NCI-H1436 (cell line): Measurements from ENCODE around the gene CACNA1I.

ENCODE experiments used
- DNase-seq: peaks from one replicate; lab custom pipeline; 2025; lab: John Stamatoyannopoulos, UW

The CACNA1I gene

DNA sequence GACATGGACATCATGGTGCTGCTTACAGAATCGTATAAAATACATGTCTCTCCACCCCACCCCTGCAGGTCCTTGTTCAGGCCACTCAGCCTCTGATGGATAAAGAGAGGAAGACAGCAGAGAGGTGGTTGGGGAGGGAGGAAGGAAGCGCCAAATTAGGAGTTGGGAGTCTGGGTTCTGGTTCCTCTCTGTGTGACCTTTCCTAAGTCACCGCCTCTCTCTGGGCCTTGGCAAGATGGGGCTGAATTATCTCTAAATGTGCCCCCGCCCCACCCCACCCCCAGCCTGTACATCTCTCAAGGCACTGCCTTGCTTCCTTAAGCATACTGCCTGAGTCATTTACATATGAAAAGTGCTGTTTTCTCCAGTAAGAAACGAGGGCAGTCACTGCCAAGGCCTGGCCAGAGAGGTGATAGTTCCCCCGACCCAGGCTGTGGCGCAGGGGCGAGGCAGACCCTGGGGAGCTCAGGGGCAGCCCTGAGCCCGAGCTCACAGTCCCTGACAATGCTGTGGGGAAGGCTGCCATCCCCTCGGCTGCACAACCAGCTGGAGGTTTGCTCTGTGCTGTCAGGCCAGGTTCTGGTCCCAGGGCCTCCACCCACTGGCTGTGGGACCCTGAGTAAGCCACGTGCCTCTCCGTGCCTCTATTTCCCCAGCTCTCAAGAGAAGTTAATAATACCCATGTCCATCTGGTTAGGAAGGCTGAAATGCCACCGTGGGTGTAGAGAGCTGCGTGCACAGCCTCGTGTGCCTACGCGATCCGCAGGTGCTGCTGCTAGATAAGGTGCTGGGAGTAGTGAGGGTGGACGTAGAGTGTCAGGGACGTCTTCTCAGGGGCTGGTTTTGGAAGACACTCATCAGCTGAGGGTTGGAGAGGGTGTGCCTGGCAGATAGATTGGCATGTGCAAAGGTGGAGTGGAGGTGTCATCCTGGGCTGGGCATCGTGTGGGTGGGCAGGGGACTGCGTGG is 55.3 kb downstream of the CACNA1I start:
- DNase-seq: no peak

GRCh38 chr22:39627208-39627607 is 56.7 kb downstream of the CACNA1I start:
- DNase-seq: no peak

- DNase-seq: no peak
These were observed 57.5 kb downstream of the CACNA1I start for GRCh38 chr22:39627865-39628562.

- DNase-seq: no peak
These were observed 58.1 kb downstream of the CACNA1I start for GRCh38 chr22:39628563-39629080.

GRCh38 chr22:39629851-39630250 is 59.3 kb downstream of the CACNA1I start:
- DNase-seq: no peak

DNA sequence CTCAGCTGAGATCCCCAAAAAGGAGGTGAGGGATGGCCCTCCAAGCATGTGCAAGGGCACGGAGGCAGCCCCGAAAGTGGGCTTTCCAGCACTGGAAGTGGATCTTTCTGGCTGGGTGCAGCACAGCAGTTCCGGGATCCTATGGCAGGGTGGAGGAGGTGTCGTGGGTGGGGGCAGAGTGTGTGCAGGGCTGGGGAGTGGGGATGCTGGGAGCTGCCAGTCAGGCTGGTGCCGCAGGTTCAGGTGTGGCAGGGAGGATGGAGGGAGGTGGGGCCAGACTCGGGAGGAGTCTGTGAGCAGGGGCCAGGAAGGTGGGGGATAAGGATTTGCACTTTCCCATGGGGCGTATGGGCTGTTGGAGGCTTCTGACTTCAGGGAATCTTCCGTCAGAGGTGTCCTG is 60.2 kb downstream of the CACNA1I start:
- DNase-seq: no peak

- DNase-seq: no peak
These were observed 61.1 kb downstream of the CACNA1I start for GRCh38 chr22:39631381-39632286.

GRCh38 chr22:39634530-39635405 is 64.2 kb downstream of the CACNA1I start:
- DNase-seq: no peak

- DNase-seq: no peak
These were observed 65.2 kb downstream of the CACNA1I start for GRCh38 chr22:39635719-39636118.

DNA sequence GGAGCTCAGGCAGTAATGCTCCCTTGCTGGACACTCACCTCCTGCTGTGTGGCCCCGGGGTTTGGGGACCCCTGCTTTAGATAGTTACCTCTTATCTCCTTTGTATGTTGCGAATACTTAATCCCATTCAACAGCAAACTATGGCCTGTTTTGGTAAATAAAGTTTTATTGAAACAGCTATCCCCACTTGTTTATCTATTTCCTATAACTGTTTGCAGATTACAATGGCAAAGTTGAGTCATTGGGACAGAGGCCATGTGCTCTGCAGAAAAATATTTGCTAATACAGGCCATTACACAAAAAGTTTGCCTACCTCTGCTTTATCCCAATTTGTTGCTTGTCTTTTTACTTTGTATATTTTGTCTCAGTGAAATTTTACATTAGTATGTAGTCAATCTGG is 68.4 kb downstream of the CACNA1I start:
- no peak for DNase-seq

- DNase-seq: no peak
These were observed 71.2 kb downstream of the CACNA1I start for GRCh38 chr22:39641660-39642310.

GRCh38 chr22:39643311-39644083 is 72.9 kb downstream of the CACNA1I start:
- DNase-seq: no peak

DNA sequence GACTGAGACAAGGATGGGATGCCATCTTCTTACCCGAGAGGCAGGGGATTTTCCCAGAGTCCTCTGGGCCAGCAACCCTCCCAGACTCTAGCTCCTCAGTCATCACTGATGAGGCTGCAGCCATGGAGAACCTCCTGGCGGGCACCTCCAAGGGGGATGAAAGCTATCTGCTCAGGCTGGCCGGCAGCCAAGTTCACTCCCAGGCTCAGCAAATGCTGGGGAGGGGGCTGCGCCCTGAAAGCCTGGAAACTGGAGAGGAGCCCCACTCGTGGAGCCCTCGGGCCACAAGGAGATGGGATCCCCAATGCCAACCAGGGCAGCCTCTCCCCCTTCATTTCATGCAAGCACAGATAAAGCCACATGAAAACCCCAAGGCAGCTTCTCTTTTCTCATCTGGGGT is 75.0 kb downstream of the CACNA1I start:
- no peak for DNase-seq

DNA sequence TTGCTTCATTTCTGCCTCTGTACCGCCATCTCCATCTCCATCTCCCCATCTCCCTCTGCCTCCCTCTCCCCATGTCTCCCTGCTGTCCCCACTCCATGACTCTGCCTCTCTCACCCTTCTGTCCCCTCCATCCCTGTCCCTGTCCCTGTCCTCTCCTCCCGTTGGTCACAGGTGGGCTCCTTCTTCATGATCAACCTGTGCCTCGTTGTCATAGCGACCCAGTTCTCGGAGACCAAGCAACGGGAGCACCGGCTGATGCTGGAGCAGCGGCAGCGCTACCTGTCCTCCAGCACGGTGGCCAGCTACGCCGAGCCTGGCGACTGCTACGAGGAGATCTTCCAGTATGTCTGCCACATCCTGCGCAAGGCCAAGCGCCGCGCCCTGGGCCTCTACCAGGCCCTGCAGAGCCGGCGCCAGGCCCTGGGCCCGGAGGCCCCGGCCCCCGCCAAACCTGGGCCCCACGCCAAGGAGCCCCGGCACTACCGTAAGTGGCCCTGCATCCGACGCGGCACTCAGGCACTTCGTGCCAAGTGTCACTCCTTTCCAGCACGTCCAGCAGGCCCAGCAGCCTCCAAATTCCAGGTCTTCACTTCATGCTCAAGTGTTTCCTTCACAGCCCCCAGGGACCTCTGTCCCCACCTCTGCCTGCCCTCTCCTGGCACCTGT is 76.0 kb downstream of the CACNA1I start:
- DNase-seq: no peak

DNA sequence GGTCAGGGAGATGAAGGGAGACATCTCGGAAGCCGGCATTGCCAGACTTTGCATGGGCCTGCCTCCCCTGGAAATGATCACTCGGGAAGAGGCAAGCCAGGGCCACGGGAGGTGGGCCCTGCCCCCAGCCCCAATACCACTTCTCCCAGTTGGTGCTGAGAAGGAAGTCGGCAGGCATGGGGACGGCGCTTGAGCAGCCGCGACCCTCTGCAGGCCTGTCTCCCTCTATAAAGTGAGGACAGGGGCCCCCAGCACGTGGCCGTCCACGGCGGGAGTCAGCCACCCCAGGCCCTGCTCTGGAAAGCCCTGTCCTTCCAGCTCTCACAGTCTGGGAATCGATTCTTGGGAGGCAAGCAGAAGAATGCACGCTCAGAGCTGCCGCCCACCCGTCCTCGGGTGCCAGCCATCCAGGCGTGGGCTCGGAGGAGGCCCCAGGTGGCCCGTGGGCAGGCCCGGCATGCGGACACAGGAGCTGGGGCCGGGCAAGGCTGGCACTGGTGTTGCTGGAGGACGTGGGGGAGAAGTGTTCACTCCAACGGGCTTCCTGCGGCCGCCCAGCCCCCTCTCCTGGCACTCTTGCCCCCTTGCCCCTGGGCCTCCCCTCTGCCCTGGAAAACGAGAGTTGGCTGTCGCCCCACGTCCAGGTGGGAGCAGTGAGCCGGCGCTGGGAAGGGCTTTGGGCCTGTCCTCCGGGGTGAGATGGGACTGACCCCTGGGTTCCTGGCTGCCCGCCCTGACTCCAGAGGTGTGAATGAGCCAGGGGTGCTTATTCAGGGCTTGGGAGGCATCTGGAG is 77.5 kb downstream of the CACNA1I start:
- no peak for DNase-seq

DNA sequence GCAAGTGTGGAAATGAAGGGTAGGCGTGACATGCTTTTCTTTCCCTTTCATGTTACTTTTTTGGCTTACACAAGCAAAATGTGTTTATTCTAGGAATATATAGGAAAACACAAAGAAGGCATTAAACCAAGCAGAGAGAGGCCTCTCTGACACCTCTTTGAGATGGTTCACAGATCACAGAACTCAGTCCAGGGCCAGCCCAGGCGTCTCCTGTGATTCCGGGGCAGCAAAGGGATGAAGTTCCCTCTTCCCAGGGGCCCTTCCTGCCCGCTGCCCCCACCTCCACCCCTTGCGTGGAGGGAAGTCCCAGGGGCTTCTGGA is 78.0 kb downstream of the CACNA1I start:
- no peak for DNase-seq

DNA sequence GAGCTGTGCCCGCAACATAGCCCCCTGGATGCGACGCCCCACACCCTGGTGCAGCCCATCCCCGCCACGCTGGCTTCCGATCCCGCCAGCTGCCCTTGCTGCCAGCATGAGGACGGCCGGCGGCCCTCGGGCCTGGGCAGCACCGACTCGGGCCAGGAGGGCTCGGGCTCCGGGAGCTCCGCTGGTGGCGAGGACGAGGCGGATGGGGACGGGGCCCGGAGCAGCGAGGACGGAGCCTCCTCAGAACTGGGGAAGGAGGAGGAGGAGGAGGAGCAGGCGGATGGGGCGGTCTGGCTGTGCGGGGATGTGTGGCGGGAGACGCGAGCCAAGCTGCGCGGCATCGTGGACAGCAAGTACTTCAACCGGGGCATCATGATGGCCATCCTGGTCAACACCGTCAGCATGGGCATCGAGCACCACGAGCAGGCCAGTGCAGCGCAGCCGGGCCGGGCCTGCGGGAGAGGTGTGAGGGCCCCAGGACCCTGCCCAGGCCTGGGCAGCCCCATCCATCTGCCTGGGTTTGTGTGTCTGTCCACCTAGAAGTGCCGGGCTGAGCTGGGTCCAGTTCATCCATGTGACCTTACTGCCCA is 79.0 kb downstream of the CACNA1I start:
- no peak for DNase-seq
